Neural cell (in vitro differentiated cells): Measurements from ENCODE around the gene CD48.

Source experiments
- CTCF ChIP-seq: fragments of 450-650 bp; IDR thresholded peaks from 2 replicates; pipeline ENCODE4 v1.5.1; 2014; ENCODE audit warnings: antibody characterized with exemption, mild to moderate bottlenecking, moderate library complexity; ENCODE audit not compliant: poor library complexity, severe bottlenecking
- EP300 ChIP-seq: fragments of 450-650 bp; conservative IDR thresholded peaks from 2 replicates; pipeline ENCODE4 v1.6.1; 2014; ENCODE audit warnings: antibody characterized with exemption, mild to moderate bottlenecking, moderate library complexity; ENCODE audit not compliant: poor library complexity, severe bottlenecking
- EZH2 ChIP-seq: fragments of 200-600, 300-800 bp; shearing (Covaris generic), sonication (generic); IDR thresholded peaks from 2 replicates; pipeline ENCODE4 v1.6.1; 2014; ENCODE audit warnings: antibody characterized with exemption, low read length, borderline replicate concordance, mild to moderate bottlenecking; ENCODE audit not compliant: insufficient read depth, poor library complexity, severe bottlenecking
- MXI1 ChIP-seq: fragments of 450-650 bp; conservative IDR thresholded peaks from 2 replicates; pipeline ENCODE4 v1.6.1; 2014; ENCODE audit warnings: antibody characterized with exemption, mild to moderate bottlenecking; ENCODE audit not compliant: poor library complexity, severe bottlenecking
- RAD21 ChIP-seq: fragments of 450-650 bp; conservative IDR thresholded peaks from 2 replicates; pipeline ENCODE4 v1.6.1; 2014; ENCODE audit warnings: antibody characterized with exemption, mild to moderate bottlenecking, moderate library complexity
- SMC3 ChIP-seq: fragments of 450-650 bp; conservative IDR thresholded peaks from 2 replicates; pipeline ENCODE4 v1.6.1; 2014; ENCODE audit warnings: antibody characterized with exemption, mild to moderate bottlenecking, moderate library complexity; ENCODE audit not compliant: poor library complexity
- TF ChIP-seq, protein P1 (sequence below): IDR thresholded peaks from 2 replicates; pipeline ENCODE4 v1.6.1; 2012; ENCODE audit warnings: borderline replicate concordance

DNA sequence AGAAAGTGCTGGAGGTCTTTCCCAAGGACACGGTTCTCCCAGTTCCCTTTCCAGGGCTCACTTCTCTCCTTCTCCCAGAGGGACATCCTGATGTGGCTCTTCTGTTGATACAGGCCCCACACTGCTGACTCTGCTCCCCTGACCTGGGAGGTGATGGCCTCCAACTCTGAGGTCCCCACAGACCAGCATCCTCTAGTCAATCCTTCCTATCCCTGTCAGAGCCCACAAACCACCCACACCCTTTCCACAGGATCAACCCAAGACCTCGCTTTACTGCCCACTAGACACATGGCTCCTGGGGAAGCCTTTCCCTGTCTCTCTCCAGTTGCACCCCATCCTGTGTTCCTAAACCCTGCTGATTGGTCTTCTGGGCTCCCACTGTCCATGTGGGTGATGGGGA lies 39.0 kb upstream of the CD48 start:
- TF ChIP-seq CTCF (no peak), MXI1 (no peak), SMC3 (no peak), EZH2 (no peak), EP300 (no peak), RAD21 (no peak)
- TF ChIP-seq, protein P1, sequence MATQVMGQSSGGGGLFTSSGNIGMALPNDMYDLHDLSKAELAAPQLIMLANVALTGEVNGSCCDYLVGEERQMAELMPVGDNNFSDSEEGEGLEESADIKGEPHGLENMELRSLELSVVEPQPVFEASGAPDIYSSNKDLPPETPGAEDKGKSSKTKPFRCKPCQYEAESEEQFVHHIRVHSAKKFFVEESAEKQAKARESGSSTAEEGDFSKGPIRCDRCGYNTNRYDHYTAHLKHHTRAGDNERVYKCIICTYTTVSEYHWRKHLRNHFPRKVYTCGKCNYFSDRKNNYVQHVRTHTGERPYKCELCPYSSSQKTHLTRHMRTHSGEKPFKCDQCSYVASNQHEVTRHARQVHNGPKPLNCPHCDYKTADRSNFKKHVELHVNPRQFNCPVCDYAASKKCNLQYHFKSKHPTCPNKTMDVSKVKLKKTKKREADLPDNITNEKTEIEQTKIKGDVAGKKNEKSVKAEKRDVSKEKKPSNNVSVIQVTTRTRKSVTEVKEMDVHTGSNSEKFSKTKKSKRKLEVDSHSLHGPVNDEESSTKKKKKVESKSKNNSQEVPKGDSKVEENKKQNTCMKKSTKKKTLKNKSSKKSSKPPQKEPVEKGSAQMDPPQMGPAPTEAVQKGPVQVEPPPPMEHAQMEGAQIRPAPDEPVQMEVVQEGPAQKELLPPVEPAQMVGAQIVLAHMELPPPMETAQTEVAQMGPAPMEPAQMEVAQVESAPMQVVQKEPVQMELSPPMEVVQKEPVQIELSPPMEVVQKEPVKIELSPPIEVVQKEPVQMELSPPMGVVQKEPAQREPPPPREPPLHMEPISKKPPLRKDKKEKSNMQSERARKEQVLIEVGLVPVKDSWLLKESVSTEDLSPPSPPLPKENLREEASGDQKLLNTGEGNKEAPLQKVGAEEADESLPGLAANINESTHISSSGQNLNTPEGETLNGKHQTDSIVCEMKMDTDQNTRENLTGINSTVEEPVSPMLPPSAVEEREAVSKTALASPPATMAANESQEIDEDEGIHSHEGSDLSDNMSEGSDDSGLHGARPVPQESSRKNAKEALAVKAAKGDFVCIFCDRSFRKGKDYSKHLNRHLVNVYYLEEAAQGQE: no peak
